Measurements from ENCODE around the gene NCKAP5L.

DNA sequence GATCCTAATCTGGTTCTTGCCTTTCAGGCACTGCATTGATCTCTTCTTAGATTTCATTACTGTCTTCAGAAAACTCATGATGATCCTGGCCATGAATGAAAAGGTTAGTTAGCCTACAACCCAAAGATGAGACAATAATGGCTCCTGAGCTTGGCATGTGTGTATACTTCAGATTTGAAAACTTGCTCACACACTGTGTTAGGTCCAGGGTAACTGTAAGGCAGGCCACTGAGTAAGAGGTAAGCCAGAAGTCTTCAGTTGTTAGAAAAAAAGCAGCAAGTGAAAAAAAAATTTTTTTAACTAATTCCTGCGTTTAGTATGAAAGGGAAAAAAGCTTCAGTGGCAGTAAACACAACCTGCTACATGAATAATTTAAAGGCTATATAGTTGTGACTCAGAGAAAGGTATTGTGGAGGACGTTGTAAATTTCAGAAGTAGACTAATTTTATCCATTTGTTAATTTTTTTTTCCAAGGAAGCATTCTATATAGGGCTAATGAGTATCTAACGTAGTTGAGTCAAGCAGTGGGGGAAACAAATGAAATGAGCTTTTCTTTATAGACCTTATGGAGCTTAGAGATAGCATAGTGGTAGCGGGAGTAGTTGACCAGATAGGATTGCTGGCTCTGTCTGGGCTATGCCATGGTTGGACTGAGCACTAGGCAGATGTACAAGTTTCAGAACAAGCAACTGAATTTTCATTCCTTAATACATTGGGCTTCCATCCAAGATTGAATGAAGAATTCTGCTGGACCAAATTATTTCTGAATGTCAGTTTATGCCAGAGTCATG, 66.3 kb downstream of the NCKAP5L start:
- TF ChIP-seq POLR2A (IDR thresholded peaks at IDR 0.05; ENCODE audit: low read length) = no peak
- TF ChIP-seq GATA1 (IDR thresholded peaks at IDR 0.05; ENCODE audit: low read depth, low read length) = no peak

All from erythroblast (primary cell).